ENCODE data around the gene DIDO1.

The DIDO1 gene

DNA sequence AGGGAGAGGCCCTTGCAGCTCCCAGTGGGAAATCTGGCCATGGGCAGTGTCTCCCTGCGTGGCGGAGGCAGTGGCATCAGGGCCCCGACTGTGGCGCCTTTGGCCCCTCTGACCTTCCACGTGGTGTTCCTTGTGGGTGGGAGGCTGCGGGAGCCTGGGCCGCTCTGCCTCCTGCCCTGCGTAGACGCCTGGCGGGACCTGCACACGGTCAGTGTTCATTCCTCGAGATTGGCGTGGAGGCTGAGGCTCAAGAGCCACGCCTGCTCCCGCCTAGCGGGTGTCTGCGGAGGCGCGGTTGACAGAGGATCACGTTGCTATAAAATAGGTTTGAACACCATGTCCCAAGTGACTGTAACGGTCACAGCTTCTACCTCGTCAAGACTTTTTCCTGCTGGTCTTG is 95.5 kb downstream of the DIDO1 start:
- DNase-seq: no peak
- no peak overlapping the region for H3K27ac ChIP-seq (ENCODE audit: low read depth, low read length)
- no peaks in the 10 kb centered on the region for H3K79me2 ChIP-seq (ENCODE audit: control insufficient read depth, insufficient read depth, low read length, poor library complexity)
- no peak overlapping the region for H4K12ac ChIP-seq (ENCODE audit: low read depth, low read length)
- H2BK12ac ChIP-seq (ENCODE audit: low read length): no peak overlapping the region
- no peak overlapping the region for H2BK5ac ChIP-seq (ENCODE audit: low read depth, low read length, poor library complexity)
- no peak overlapping the region for H2AFZ ChIP-seq (ENCODE audit: insufficient read depth, low read length, poor library complexity)
- no peak overlapping the region for H3K23ac ChIP-seq (ENCODE audit: low read length)
- no peak overlapping the region for H3K4me2 ChIP-seq (ENCODE audit: low read length)
- H3K14ac ChIP-seq (ENCODE audit: low read length): no peak overlapping the region
- H3K27me3 ChIP-seq (ENCODE audit: insufficient read depth, low read length): no peaks in the 10 kb centered on the region
- no peak overlapping the region for H3K9ac ChIP-seq (ENCODE audit: low read length)
- no peak overlapping the region for H2BK120ac ChIP-seq (ENCODE audit: insufficient read depth, low read length, poor library complexity)
- H3K4ac ChIP-seq (ENCODE audit: low read depth, low read length): no peak overlapping the region
- no peaks in the 10 kb centered on the region for H3K79me1 ChIP-seq (ENCODE audit: low read length)
- H3K4me1 ChIP-seq (ENCODE audit: control insufficient read depth in 1 of 2, insufficient read depth in 2 of 2, low read length in 2 of 2): peaks cover 3 to 9% of the 10 kb centered on the region in 2 experiments
- no peak overlapping the region for H3K4me3 ChIP-seq (ENCODE audit: low read depth, low read length)
- WGBS (ENCODE audit: extremely low coverage, insufficient coverage, insufficient read length): no CpG with 5 or more reads among the region's 22 CpGs
- H4K91ac ChIP-seq (ENCODE audit: low read depth, low read length): no peak overlapping the region
- H3K36me3 ChIP-seq (ENCODE audit: control insufficient read depth in 1 of 2, insufficient read depth in 2 of 2, low read length in 2 of 2): peaks cover 69% of the 10 kb centered on the region in 2 experiments
- H3K18ac ChIP-seq (ENCODE audit: low read length): no peak overlapping the region
- no peak overlapping the region for H2AK5ac ChIP-seq (ENCODE audit: low read length)
- H4K8ac ChIP-seq (ENCODE audit: low read depth, low read length): no peak overlapping the region
- no peaks in the 10 kb centered on the region for H3K9me3 ChIP-seq (ENCODE audit: insufficient read depth, low read depth, low read length)

DNA sequence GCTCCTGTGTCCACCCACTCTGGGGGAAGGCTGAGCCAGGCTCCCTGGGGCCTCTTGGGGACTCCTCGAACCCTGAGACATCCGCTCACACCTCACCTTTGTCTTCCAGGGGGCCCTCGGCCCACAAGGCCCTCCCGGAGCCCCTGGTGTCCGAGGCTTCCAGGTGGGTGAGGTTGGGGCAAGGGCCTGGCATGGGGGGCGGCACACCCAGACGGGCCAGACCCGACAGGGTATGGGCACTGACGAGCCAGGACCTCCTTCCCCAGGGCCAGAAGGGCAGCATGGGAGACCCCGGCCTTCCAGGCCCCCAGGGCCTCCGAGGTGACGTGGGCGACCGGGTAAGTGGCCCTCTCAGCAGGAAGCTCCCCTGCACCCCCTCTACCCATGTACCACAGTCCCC is 96.1 kb downstream of the DIDO1 start:
- Histone ChIP-seq H3K4me2 (ENCODE audit: low read length) (no peak overlapping the region), H4K12ac (ENCODE audit: low read depth, low read length) (no peak overlapping the region), H3K14ac (ENCODE audit: low read length) (no peak overlapping the region), H3K18ac (ENCODE audit: low read length) (no peak overlapping the region), H2AK5ac (ENCODE audit: low read length) (no peak overlapping the region), H3K4ac (ENCODE audit: low read depth, low read length) (no peak overlapping the region), H3K23ac (ENCODE audit: low read length) (no peak overlapping the region), H3K4me1 (ENCODE audit: control insufficient read depth in 1 of 2, insufficient read depth in 2 of 2, low read length in 2 of 2) (peaks cover 3 to 9% of the 10 kb centered on the region in 2 experiments), H2AFZ (ENCODE audit: insufficient read depth, low read length, poor library complexity) (no peak overlapping the region), H3K9ac (ENCODE audit: low read length) (no peak overlapping the region), H3K4me3 (ENCODE audit: low read depth, low read length) (no peak overlapping the region), H3K27me3 (ENCODE audit: insufficient read depth, low read length) (no peaks in the 10 kb centered on the region), H4K91ac (ENCODE audit: low read depth, low read length) (no peak overlapping the region), H4K8ac (ENCODE audit: low read depth, low read length) (no peak overlapping the region), H3K79me1 (ENCODE audit: low read length) (no peaks in the 10 kb centered on the region), H2BK12ac (ENCODE audit: low read length) (no peak overlapping the region), H3K27ac (ENCODE audit: low read depth, low read length) (no peak overlapping the region), H3K79me2 (ENCODE audit: control insufficient read depth, insufficient read depth, low read length, poor library complexity) (no peaks in the 10 kb centered on the region), H3K36me3 (ENCODE audit: control insufficient read depth in 1 of 2, insufficient read depth in 2 of 2, low read length in 2 of 2) (peaks cover 72 to 73% of the 10 kb centered on the region in 2 experiments), H2BK5ac (ENCODE audit: low read depth, low read length, poor library complexity) (no peak overlapping the region), H3K9me3 (ENCODE audit: insufficient read depth, low read depth, low read length) (no peaks in the 10 kb centered on the region), H2BK120ac (ENCODE audit: insufficient read depth, low read length, poor library complexity) (no peak overlapping the region)
- DNase-seq: no peak
- WGBS (ENCODE audit: extremely low coverage, insufficient coverage, insufficient read length): no CpG with 5 or more reads among the region's 14 CpGs

DNA sequence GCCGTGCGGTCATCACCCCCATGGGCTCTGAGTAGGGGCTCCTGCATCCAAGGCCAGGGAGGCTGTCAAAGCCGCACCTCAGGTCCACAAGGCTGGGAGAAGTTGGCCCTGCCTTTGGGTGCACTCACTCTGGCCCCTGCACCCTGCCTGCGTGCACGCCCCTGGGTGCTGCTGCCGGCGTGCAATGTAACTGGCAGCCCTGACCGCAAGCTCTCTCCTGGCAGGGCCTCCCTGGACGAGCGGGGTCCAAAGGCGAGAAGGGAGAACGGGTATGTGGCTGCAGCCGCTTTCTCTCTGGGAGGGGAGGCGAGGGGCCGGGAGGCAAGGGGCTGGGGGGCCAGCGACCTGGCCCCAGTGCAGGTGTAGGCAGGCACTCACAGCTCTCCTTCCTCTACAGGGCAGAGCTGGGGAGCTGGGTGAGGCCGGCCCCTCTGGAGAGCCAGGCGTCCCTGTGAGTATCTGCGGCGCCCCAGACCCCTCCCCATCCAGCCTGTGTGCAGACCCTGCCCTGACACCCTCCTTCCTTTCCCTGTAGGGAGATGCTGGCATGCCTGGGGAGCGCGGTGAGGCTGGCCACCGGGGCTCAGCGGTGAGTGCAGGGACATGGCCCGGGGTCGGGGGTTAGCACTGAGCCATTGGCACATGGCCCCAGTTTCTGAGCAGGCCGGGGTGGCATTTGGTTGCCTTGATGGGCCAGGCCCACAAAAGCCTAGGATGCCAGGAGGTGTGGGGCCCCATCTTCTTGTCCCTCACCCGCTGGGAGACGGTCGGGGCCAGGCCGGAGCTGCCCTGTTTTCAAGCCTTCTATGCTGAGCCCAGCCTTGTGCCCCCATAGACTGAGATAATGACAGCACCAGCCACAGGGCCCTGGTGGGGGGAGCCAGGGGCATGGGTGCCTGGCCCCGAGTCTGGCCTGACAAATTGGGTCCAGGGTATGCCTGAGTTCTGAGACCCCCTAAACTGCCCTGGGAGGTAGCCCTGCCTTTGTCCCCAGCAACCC is 96.8 kb downstream of the DIDO1 start:
- Histone ChIP-seq H4K8ac (ENCODE audit: low read depth, low read length) (no peak overlapping the region), H3K79me1 (ENCODE audit: low read length) (no peaks in the 10 kb centered on the region), H3K9me3 (ENCODE audit: insufficient read depth, low read depth, low read length) (no peaks in the 10 kb centered on the region), H2AK5ac (ENCODE audit: low read length) (no peak overlapping the region), H2BK5ac (ENCODE audit: low read depth, low read length, poor library complexity) (no peak overlapping the region), H3K36me3 (ENCODE audit: control insufficient read depth in 1 of 2, insufficient read depth in 2 of 2, low read length in 2 of 2) (peaks cover 69 to 71% of the 10 kb centered on the region in 2 experiments), H3K4me3 (ENCODE audit: low read depth, low read length) (no peak overlapping the region), H3K4ac (ENCODE audit: low read depth, low read length) (no peak overlapping the region), H2BK120ac (ENCODE audit: insufficient read depth, low read length, poor library complexity) (no peak overlapping the region), H3K9ac (ENCODE audit: low read length) (no peak overlapping the region), H3K14ac (ENCODE audit: low read length) (no peak overlapping the region), H2AFZ (ENCODE audit: insufficient read depth, low read length, poor library complexity) (no peak overlapping the region), H2BK12ac (ENCODE audit: low read length) (no peak overlapping the region), H3K27ac (ENCODE audit: low read depth, low read length) (no peak overlapping the region), H3K27me3 (ENCODE audit: insufficient read depth, low read length) (no peaks in the 10 kb centered on the region), H4K91ac (ENCODE audit: low read depth, low read length) (no peak overlapping the region), H3K4me2 (ENCODE audit: low read length) (no peak overlapping the region), H3K23ac (ENCODE audit: low read length) (no peak overlapping the region), H3K18ac (ENCODE audit: low read length) (no peak overlapping the region), H3K4me1 (ENCODE audit: control insufficient read depth in 1 of 2, insufficient read depth in 2 of 2, low read length in 2 of 2) (peaks cover 5 to 11% of the 10 kb centered on the region in 2 experiments), H4K12ac (ENCODE audit: low read depth, low read length) (no peak overlapping the region), H3K79me2 (ENCODE audit: control insufficient read depth, insufficient read depth, low read length, poor library complexity) (no peaks in the 10 kb centered on the region)
- no CpG with 5 or more reads among the region's 32 CpGs for whole genome bisulfite sequencing (ENCODE audit: extremely low coverage, insufficient coverage, insufficient read length)
- no peak for DNase-seq

DNA sequence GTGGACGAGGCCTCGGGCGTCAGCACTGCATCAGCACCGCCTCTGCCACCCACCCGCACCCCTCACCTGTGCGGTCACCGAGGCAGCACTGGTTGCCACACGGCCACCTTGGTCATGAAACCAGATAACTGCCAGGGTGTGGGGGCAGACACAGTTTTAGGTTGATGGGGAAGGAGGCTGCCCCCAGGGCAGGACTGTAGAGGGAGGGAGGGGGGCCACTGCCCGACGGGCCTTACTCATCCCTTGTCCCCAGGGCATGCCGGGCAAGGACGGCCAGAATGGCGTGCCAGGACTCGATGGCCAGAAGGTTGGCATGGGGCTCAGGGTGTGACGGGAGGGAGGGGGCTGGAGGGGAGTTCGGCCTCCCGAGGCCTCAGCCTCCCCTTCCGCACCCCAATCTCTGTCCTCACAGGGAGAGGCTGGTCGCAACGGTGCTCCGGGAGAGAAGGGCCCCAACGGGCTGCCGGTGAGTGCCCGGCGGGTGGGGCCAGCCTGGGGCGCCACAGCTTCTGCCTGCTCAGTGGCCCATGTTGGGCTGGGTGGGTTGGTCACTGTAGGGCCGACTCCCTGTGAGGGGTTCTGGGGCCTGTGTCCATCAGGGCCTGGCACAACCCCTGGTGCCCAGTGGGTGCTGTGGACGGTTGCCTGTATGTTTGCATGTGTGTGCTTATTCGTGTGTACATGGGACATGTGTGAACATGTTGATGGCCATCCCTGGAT is 97.6 kb downstream of the DIDO1 start:
- H3K27ac ChIP-seq (ENCODE audit: low read depth, low read length): no peak overlapping the region
- WGBS (ENCODE audit: extremely low coverage, insufficient coverage, insufficient read length): no CpG with 5 or more reads among the region's 29 CpGs
- H2BK12ac ChIP-seq (ENCODE audit: low read length): no peak overlapping the region

More for the DNA sequence above, 97.6 kb downstream of the DIDO1 start:
- DNase-seq: no peak
- H3K9ac ChIP-seq (ENCODE audit: low read length): no peak overlapping the region
- no peaks in the 10 kb centered on the region for H3K79me2 ChIP-seq (ENCODE audit: control insufficient read depth, insufficient read depth, low read length, poor library complexity)
- H3K4me1 ChIP-seq (ENCODE audit: control insufficient read depth in 1 of 2, insufficient read depth in 2 of 2, low read length in 2 of 2): peaks cover 7 to 15% of the 10 kb centered on the region in 2 experiments
- H2BK5ac ChIP-seq (ENCODE audit: low read depth, low read length, poor library complexity): no peak overlapping the region
- H3K18ac ChIP-seq (ENCODE audit: low read length): no peak overlapping the region
- no peak overlapping the region for H3K4me3 ChIP-seq (ENCODE audit: low read depth, low read length)
- H4K12ac ChIP-seq (ENCODE audit: low read depth, low read length): no peak overlapping the region
- no peak overlapping the region for H3K4me2 ChIP-seq (ENCODE audit: low read length)
- H3K36me3 ChIP-seq (ENCODE audit: control insufficient read depth in 1 of 2, insufficient read depth in 2 of 2, low read length in 2 of 2): peaks cover 74 to 77% of the 10 kb centered on the region in 2 experiments
- H2AFZ ChIP-seq (ENCODE audit: insufficient read depth, low read length, poor library complexity): no peak overlapping the region
- H3K23ac ChIP-seq (ENCODE audit: low read length): no peak overlapping the region
- H2AK5ac ChIP-seq (ENCODE audit: low read length): no peak overlapping the region
- no peak overlapping the region for H4K91ac ChIP-seq (ENCODE audit: low read depth, low read length)
- no peaks in the 10 kb centered on the region for H3K9me3 ChIP-seq (ENCODE audit: insufficient read depth, low read depth, low read length)
- no peak overlapping the region for H3K14ac ChIP-seq (ENCODE audit: low read length)
- no peak overlapping the region for H4K8ac ChIP-seq (ENCODE audit: low read depth, low read length)
- H3K79me1 ChIP-seq (ENCODE audit: low read length): no peaks in the 10 kb centered on the region
- no peaks in the 10 kb centered on the region for H3K27me3 ChIP-seq (ENCODE audit: insufficient read depth, low read length)
- no peak overlapping the region for H2BK120ac ChIP-seq (ENCODE audit: insufficient read depth, low read length, poor library complexity)
- no peak overlapping the region for H3K4ac ChIP-seq (ENCODE audit: low read depth, low read length)
